HepG2 (cell line): ENCODE measurements around the gene CDCA5. TPM values are rescaled to one million over a fixed set of nuclear protein-coding genes. Genes with fewer than 3 reads are reported as not detected.

ENCODE experiments used
- BCLAF1 ChIP-seq: fragments of 450-650 bp; IDR thresholded peaks from 2 replicates; pipeline ENCODE4 v1.6.1; 2017; ENCODE audit warnings: mild to moderate bottlenecking
- EEA1 ChIP-seq: sonication (generic); formaldehyde crosslinking; IDR thresholded peaks from 2 replicates; pipeline ENCODE4 v1.5.1; 2020; ENCODE audit warnings: mild to moderate bottlenecking, missing genetic modification reagents, borderline replicate concordance
- EHMT2 ChIP-seq: fragments of 200-600 bp; sonication (generic); IDR thresholded peaks from 2 replicates; pipeline ENCODE4 v1.7.0; 2017; ENCODE audit warnings: antibody characterized with exemption, low read depth, low read length, borderline replicate concordance
- ELK4 ChIP-seq: sonication (generic); formaldehyde crosslinking; IDR thresholded peaks from 2 replicates; pipeline ENCODE4 v1.9.0; 2021; ENCODE audit warnings: missing genetic modification reagents, borderline replicate concordance
- FOXA3 ChIP-seq: IDR thresholded peaks from 2 replicates; pipeline ENCODE4 v1.6.1; 2016; ENCODE audit warnings: missing genetic modification reagents, missing compliant biosample characterization
- FOXO4 ChIP-seq: sonication (generic); formaldehyde crosslinking; conservative IDR thresholded peaks from 2 replicates; pipeline ENCODE4 v1.8.1; 2023; ENCODE audit warnings: missing genetic modification reagents
- HDAC6 ChIP-seq: fragments of 200-600 bp; sonication (generic); IDR thresholded peaks from 2 replicates; pipeline ENCODE4 v1.7.0; 2017; ENCODE audit warnings: mild to moderate bottlenecking, antibody characterized with exemption, low read length, low read depth
- MAFG ChIP-seq: sonication (generic); formaldehyde crosslinking; IDR thresholded peaks from 2 replicates; pipeline ENCODE4 v1.5.1; 2020; ENCODE audit warnings: mild to moderate bottlenecking, missing genetic modification reagents
- MNT ChIP-seq: fragments of 450-650 bp; IDR thresholded peaks from 2 replicates; pipeline ENCODE4 v1.6.1; 2016
- NFATC3 ChIP-seq: sonication (generic); formaldehyde crosslinking; IDR thresholded peaks from 2 replicates; pipeline ENCODE4 v1.5.1; 2020; ENCODE audit warnings: mild to moderate bottlenecking, missing genetic modification reagents
- PBX3 ChIP-seq: sonication (generic); formaldehyde crosslinking; IDR thresholded peaks from 2 replicates; pipeline ENCODE4 v1.8.1; 2023; ENCODE audit warnings: missing genetic modification reagents, inconsistent platforms, borderline replicate concordance
- PPARG ChIP-seq: conservative IDR thresholded peaks from 2 replicates; pipeline ENCODE4 v1.6.1; 2016; ENCODE audit warnings: missing biosample characterization, missing genetic modification reagents
- SAFB2 ChIP-seq: sonication (generic); formaldehyde crosslinking; IDR thresholded peaks from 2 replicates; pipeline ENCODE4 v1.5.1; 2020; ENCODE audit warnings: missing genetic modification reagents, low read depth, mild to moderate bottlenecking, borderline replicate concordance
- SMARCE1 ChIP-seq: fragments of 450-650 bp; IDR thresholded peaks from 2 replicates; pipeline ENCODE4 v1.6.1; 2017; ENCODE audit warnings: borderline replicate concordance
- TEAD3 ChIP-seq: optimal IDR thresholded peaks from 2 replicates; pipeline ENCODE3; 2016; ENCODE audit warnings: borderline replicate concordance
- TMF1 ChIP-seq: sonication (generic); formaldehyde crosslinking; IDR thresholded peaks from 2 replicates; pipeline ENCODE4 v1.8.1; 2022; ENCODE audit warnings: low read depth, missing genetic modification reagents
- XBP1 ChIP-seq: sonication (generic); formaldehyde crosslinking; IDR thresholded peaks from 2 replicates; pipeline ENCODE4 v1.5.0; 2020; ENCODE audit warnings: missing genetic modification reagents
- ZFP37 ChIP-seq: sonication (generic); formaldehyde crosslinking; IDR thresholded peaks from 2 replicates; pipeline ENCODE4 v1.4.0; 2020; ENCODE audit warnings: missing genetic modification reagents, borderline replicate concordance
- ZMYM3 ChIP-seq: sonication (generic); formaldehyde crosslinking; IDR thresholded peaks from 2 replicates; pipeline ENCODE4 v1.5.1; 2020; ENCODE audit warnings: mild to moderate bottlenecking, missing genetic modification reagents
- ZNF432 ChIP-seq: sonication (generic); formaldehyde crosslinking; IDR thresholded peaks from 2 replicates; pipeline ENCODE4 v1.5.0; 2020; ENCODE audit warnings: missing genetic modification reagents, mild to moderate bottlenecking, borderline replicate concordance
- ZNF644 ChIP-seq: IDR thresholded peaks from 2 replicates; pipeline ENCODE4 v1.6.1; 2016; ENCODE audit warnings: low read depth
- ZNF879 ChIP-seq: sonication (generic); formaldehyde crosslinking; IDR thresholded peaks from 2 replicates; pipeline ENCODE4 v1.8.1; 2023; ENCODE audit warnings: missing genetic modification reagents
- polyA plus RNA-seq, 8 experiments: library from polyadenylated mRNA; depleted of rRNA in 3 of 8; stranded (reverse) in 7 of 8; unstranded in 1 of 8; fragments of >200 nt; fragmentation: Illumina TruSeq in 4 of 8; extraction: Trizol in 4 of 8; gene quantifications; 2 replicates each; pipeline versions ENCODE4 v1.2.1 to v1.2.3, GENCODE V29; 2011 to 2016; ENCODE audit warnings: low read depth in 4 of 8, missing spikeins in 1 of 8, mixed read lengths in 1 of 8; ENCODE audit not compliant: insufficient read depth in 1 of 8
- total RNA-seq, 5 experiments: library from RNA; depleted of rRNA; stranded (reverse); fragments of >200 nt; fragmentation: Illumina TruSeq; extraction: Trizol; gene quantifications; 2 replicates each; pipeline ENCODE4 v1.2.3, GENCODE V29; 2016; ENCODE audit warnings: low read depth in 1 of 5

The CDCA5 gene
- total and polyA plus RNA-seq, 2 of the 13 experiments (the other 11 are each of a cell fraction or from before 2014, with no cell fraction given), result 13.5 to 50.6 TPM

- TF ChIP-seq FOXA3 (CRISPR knock-in tag), result peak; percentile 31; the same call in 1 of the 2 replicates
- no peak for TF ChIP-seq HDAC6
- no peak for TF ChIP-seq TEAD3 (CRISPR knock-in tag)
- no peak for TF ChIP-seq ZNF432
- 0 out of 2 replicates have a peak, but pooled peaks have one; percentile 22 for TF ChIP-seq TMF1
- no peak for TF ChIP-seq BCLAF1
- TF ChIP-seq EEA1 (CRISPR knock-in tag), result peak; percentile 80; the same call in 1 of the 2 replicates
- no peak for TF ChIP-seq XBP1
- peak; percentile 61; the same call in 1 of the 2 replicates for TF ChIP-seq SAFB2 (CRISPR knock-in tag)
- TF ChIP-seq ZMYM3 (CRISPR knock-in tag), result no peak
- no peak for TF ChIP-seq ELK4
- TF ChIP-seq MAFG (CRISPR knock-in tag), result no peak
- no peak for TF ChIP-seq PBX3 (CRISPR knock-in tag)
- no peak for TF ChIP-seq EHMT2
- TF ChIP-seq FOXO4 (CRISPR knock-in tag), result no peak
- TF ChIP-seq PPARG (CRISPR knock-in tag), result peak; percentile 90
- 0 out of 2 replicates have a peak, but pooled peaks have one; percentile 41 for TF ChIP-seq ZFP37 (CRISPR knock-in tag)
- no peak for TF ChIP-seq ZNF644 (CRISPR knock-in tag)
- TF ChIP-seq SMARCE1, result no peak
- TF ChIP-seq ZNF879 (CRISPR knock-in tag), result no peak
- 0 out of 2 replicates have a peak, but pooled peaks have one; percentile 9 for TF ChIP-seq MNT
- no peak for TF ChIP-seq NFATC3 (CRISPR knock-in tag)
These were observed 42.8 kb downstream of the CDCA5 start, which contains the start of gene SAC3D1 (continued) for GRCh38 chr11:65040847-65041622.
